ENCODE results near the gene ARL3.

ARL3 gene

GRCh38 chr10:102649797-102650654, 64.2 kb downstream of the ARL3 start:
- Histone ChIP-seq H3K27ac (ENCODE audit: low read depth, low read length) (peak overlapping the region; percentile 88), H3K9ac (ENCODE audit: low read depth, low read length) (no peak overlapping the region), H3K36me3 (ENCODE audit: control insufficient read depth, insufficient read depth, low read length) (peaks cover 11% of the 10 kb centered on the region), H3K4me3 (ENCODE audit: low read depth, low read length) (0 out of 2 replicates have a peak overlapping the region, but pooled peaks have one; percentile 13), H3K4me1 (ENCODE audit: control insufficient read depth, insufficient read depth, low read length) (peaks cover 45% of the 10 kb centered on the region), H3K27me3 (ENCODE audit: control insufficient read depth, insufficient read depth, low read length) (no peaks in the 10 kb centered on the region), H3K9me3 (ENCODE audit: control insufficient read depth, insufficient read depth, low read length) (no peaks in the 10 kb centered on the region)

- H3K27ac ChIP-seq (ENCODE audit: low read depth, low read length) = peak overlapping the region; percentile 88
- H3K4me3 ChIP-seq (ENCODE audit: low read depth, low read length) = 0 out of 2 replicates have a peak overlapping the region, but pooled peaks have one; percentile 13
- peaks cover 45% of the 10 kb centered on the region for H3K4me1 ChIP-seq (ENCODE audit: control insufficient read depth, insufficient read depth, low read length)
- H3K9me3 ChIP-seq (ENCODE audit: control insufficient read depth, insufficient read depth, low read length) = no peaks in the 10 kb centered on the region
- H3K9ac ChIP-seq (ENCODE audit: low read depth, low read length) = no peak overlapping the region
- H3K36me3 ChIP-seq (ENCODE audit: control insufficient read depth, insufficient read depth, low read length) = peaks cover 9% of the 10 kb centered on the region; the same call in 1 of the 2 replicates
- no peaks in the 10 kb centered on the region for H3K27me3 ChIP-seq (ENCODE audit: control insufficient read depth, insufficient read depth, low read length)
Observed at GRCh38 chr10:102648889-102649796, 65.1 kb downstream of the ARL3 start.

- Histone ChIP-seq H3K4me3 (ENCODE audit: low read depth, low read length) (no peak overlapping the region), H3K4me1 (ENCODE audit: control insufficient read depth, insufficient read depth, low read length) (peaks cover 45% of the 10 kb centered on the region), H3K9ac (ENCODE audit: low read depth, low read length) (no peak overlapping the region), H3K27ac (ENCODE audit: low read depth, low read length) (no peak overlapping the region), H3K36me3 (ENCODE audit: control insufficient read depth, insufficient read depth, low read length) (peaks cover 3% of the 10 kb centered on the region; the same call in 1 of the 2 replicates), H3K27me3 (ENCODE audit: control insufficient read depth, insufficient read depth, low read length) (no peaks in the 10 kb centered on the region), H3K9me3 (ENCODE audit: control insufficient read depth, insufficient read depth, low read length) (no peaks in the 10 kb centered on the region)
Observed at GRCh38 chr10:102648269-102648888, 65.8 kb downstream of the ARL3 start.

GRCh38 chr10:102647443-102648268, 66.5 kb downstream of the ARL3 start:
- H3K9ac ChIP-seq (ENCODE audit: low read depth, low read length) = no peak overlapping the region
- H3K4me3 ChIP-seq (ENCODE audit: low read depth, low read length) = no peak overlapping the region
- H3K27ac ChIP-seq (ENCODE audit: low read depth, low read length) = no peak overlapping the region
- no peaks in the 10 kb centered on the region for H3K27me3 ChIP-seq (ENCODE audit: control insufficient read depth, insufficient read depth, low read length)
- peaks cover 45% of the 10 kb centered on the region for H3K4me1 ChIP-seq (ENCODE audit: control insufficient read depth, insufficient read depth, low read length)
- no peaks in the 10 kb centered on the region for H3K9me3 ChIP-seq (ENCODE audit: control insufficient read depth, insufficient read depth, low read length)
- no peaks in the 10 kb centered on the region for H3K36me3 ChIP-seq (ENCODE audit: control insufficient read depth, insufficient read depth, low read length)

- Histone ChIP-seq H3K9me3 (ENCODE audit: control insufficient read depth, insufficient read depth, low read length) (no peaks in the 10 kb centered on the region), H3K4me3 (ENCODE audit: low read depth, low read length) (peak overlapping the region; percentile 69), H3K36me3 (ENCODE audit: control insufficient read depth, insufficient read depth, low read length) (no peaks in the 10 kb centered on the region), H3K4me1 (ENCODE audit: control insufficient read depth, insufficient read depth, low read length) (peaks cover 41% of the 10 kb centered on the region), H3K9ac (ENCODE audit: low read depth, low read length) (no peak overlapping the region), H3K27ac (ENCODE audit: low read depth, low read length) (peak overlapping the region; percentile 98), H3K27me3 (ENCODE audit: control insufficient read depth, insufficient read depth, low read length) (no peaks in the 10 kb centered on the region)
Observed at GRCh38 chr10:102646610-102647442, 67.4 kb downstream of the ARL3 start.

- Histone ChIP-seq H3K4me1 (ENCODE audit: control insufficient read depth, insufficient read depth, low read length) (peaks cover 39% of the 10 kb centered on the region), H3K9ac (ENCODE audit: low read depth, low read length) (peak overlapping the region; percentile 54), H3K4me3 (ENCODE audit: low read depth, low read length) (peak overlapping the region; percentile 69), H3K9me3 (ENCODE audit: control insufficient read depth, insufficient read depth, low read length) (no peaks in the 10 kb centered on the region), H3K36me3 (ENCODE audit: control insufficient read depth, insufficient read depth, low read length) (no peaks in the 10 kb centered on the region), H3K27me3 (ENCODE audit: control insufficient read depth, insufficient read depth, low read length) (no peaks in the 10 kb centered on the region), H3K27ac (ENCODE audit: low read depth, low read length) (peak overlapping the region; percentile 98)
Observed at GRCh38 chr10:102645741-102646609, 68.2 kb downstream of the ARL3 start.

- no peaks in the 10 kb centered on the region for H3K27me3 ChIP-seq (ENCODE audit: control insufficient read depth, insufficient read depth, low read length)
- H3K9me3 ChIP-seq (ENCODE audit: control insufficient read depth, insufficient read depth, low read length) = no peaks in the 10 kb centered on the region
- peak overlapping the region; percentile 54; the same call in 1 of the 2 replicates for H3K9ac ChIP-seq (ENCODE audit: low read depth, low read length)
- H3K27ac ChIP-seq (ENCODE audit: low read depth, low read length) = peak overlapping the region; percentile 98
- H3K36me3 ChIP-seq (ENCODE audit: control insufficient read depth, insufficient read depth, low read length) = no peaks in the 10 kb centered on the region
- H3K4me3 ChIP-seq (ENCODE audit: low read depth, low read length) = peak overlapping the region; percentile 69
- peaks cover 33% of the 10 kb centered on the region for H3K4me1 ChIP-seq (ENCODE audit: control insufficient read depth, insufficient read depth, low read length)
Observed at GRCh38 chr10:102645388-102645740, 68.8 kb downstream of the ARL3 start.

- Histone ChIP-seq H3K4me1 (ENCODE audit: control insufficient read depth, insufficient read depth, low read length) (peaks cover 29% of the 10 kb centered on the region), H3K27me3 (ENCODE audit: control insufficient read depth, insufficient read depth, low read length) (no peaks in the 10 kb centered on the region), H3K9ac (ENCODE audit: low read depth, low read length) (peak overlapping the region; percentile 73), H3K9me3 (ENCODE audit: control insufficient read depth, insufficient read depth, low read length) (no peaks in the 10 kb centered on the region), H3K27ac (ENCODE audit: low read depth, low read length) (peak overlapping the region; percentile 98), H3K36me3 (ENCODE audit: control insufficient read depth, insufficient read depth, low read length) (no peaks in the 10 kb centered on the region), H3K4me3 (ENCODE audit: low read depth, low read length) (peak overlapping the region; percentile 69)
Observed at GRCh38 chr10:102644646-102645387, 69.4 kb downstream of the ARL3 start.

All from HUES48 (cell line).